Sigmoid colon (tissue), 7 donors: ENCODE results near the gene ZNF195. TPM values are rescaled to one million over a fixed set of nuclear protein-coding genes. Genes with fewer than 3 reads are reported as not detected.
"Not testable (repeated sequence)": the region's sequence is repeated elsewhere in the genome, so short reads cannot be mapped to it uniquely, and the experiment has no call there.

Experiments used
- DNase-seq: peaks from one replicate; pipeline ENCODE4 v3.0.0-alpha.2; 2019
- H3K27ac ChIP-seq, 4 donors: fragments of 200-600 bp; sonication (generic); one replicate each; pipeline ENCODE4 v1.5.1; 2016 to 2019; ENCODE audit warnings: mild to moderate bottlenecking in 1 of 4
- H3K27me3 ChIP-seq, 3 donors: fragments of 200-600 bp; sonication (generic); one replicate each; pipeline ENCODE4 v1.5.1; 2019; ENCODE audit warnings: mild to moderate bottlenecking in 1 of 3
- H3K36me3 ChIP-seq, 4 donors: fragments of 200-600 bp; sonication (generic); one replicate each; pipeline ENCODE4 v1.5.1; 2016 to 2019
- H3K4me1 ChIP-seq, 4 donors: fragments of 200-600 bp; sonication (generic); one replicate each; pipeline ENCODE4 v1.5.1; 2017 to 2019
- H3K4me3 ChIP-seq, 4 donors: fragments of 200-600 bp; sonication (generic); one replicate each; pipeline ENCODE4 v1.5.1; 2017 to 2019; ENCODE audit warnings: mild to moderate bottlenecking in 2 of 4, moderate library complexity in 1 of 4
- H3K9me3 ChIP-seq, 4 donors: fragments of 200-600 bp in 3 of 4; sonication (generic) in 3 of 4; one replicate each; pipeline versions ENCODE4 v1.5.1 to v1.6.1; 2013 to 2019
- WGBS, 2 donors: extraction: QIAGEN DNeasy Blood & Tissue Kit; methylation state at CpG; one replicate each; pipeline ENCODE4 v1.1.7; 2013; 5-methylcytosine and 5-hydroxymethylcytosine counted together
- intact Hi-C: fragments of 100-400 bp; cut with DNase I; formaldehyde crosslinking; loops from one replicate; pipeline ENCODE4 v1.15.1; 2023
- polyA plus RNA-seq, 3 donors: library from polyadenylated mRNA; stranded (reverse); fragments of 200-250 nt; gene quantifications; one replicate each; pipeline ENCODE4 v1.2.3, GENCODE V29; 2013
- total RNA-seq, 4 donors: library from RNA; depleted of rRNA; stranded (reverse); fragments of >200 nt; gene quantifications; one replicate each; pipeline ENCODE4 v1.1.0, GENCODE V29; 2016
- donor health status: healthy with polysubstance abuse.
- donor health status: Bipolar disorder and iron deficiency.
- donor health status: healthy.

Gene ZNF195
- total and polyA plus RNA-seq, 7 donors, result 13.8 to 29.1 (median 16.2) TPM

DNA sequence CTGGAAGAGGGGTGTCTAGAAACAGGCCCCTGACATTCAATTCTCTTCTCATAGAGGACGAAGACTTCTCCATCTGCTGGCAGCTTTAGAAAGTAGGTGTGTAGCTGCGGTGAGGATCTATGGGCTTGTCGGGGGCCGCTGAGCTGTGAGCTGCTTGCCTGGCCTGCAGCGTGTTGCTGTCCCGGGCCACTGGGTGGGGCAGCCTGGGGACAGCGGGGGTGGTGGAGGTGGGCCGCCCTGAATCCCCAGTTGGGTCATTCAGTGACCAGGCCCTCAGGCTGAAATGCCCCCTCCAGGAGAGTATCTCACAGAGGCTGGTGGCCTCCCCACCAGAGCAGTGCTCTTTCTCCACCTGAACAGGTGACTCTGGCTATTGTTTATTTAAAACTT is 23.9 kb upstream of the ZNF195 start:
- not testable (repeated sequence) for H3K4me1 ChIP-seq, H3K4me3 ChIP-seq, H3K9me3 ChIP-seq, H3K27ac ChIP-seq, H3K27me3 ChIP-seq, H3K36me3 ChIP-seq, DNase-seq
- WGBS, 2 donors, result 95 to 96% methylated on average over 8 of the region's 8 CpGs
- intact Hi-C loops, result loop anchor here (10.0 kb wide), 1 partner anchor 58 kb away; no protein-coding TSS in a partner anchor

DNA sequence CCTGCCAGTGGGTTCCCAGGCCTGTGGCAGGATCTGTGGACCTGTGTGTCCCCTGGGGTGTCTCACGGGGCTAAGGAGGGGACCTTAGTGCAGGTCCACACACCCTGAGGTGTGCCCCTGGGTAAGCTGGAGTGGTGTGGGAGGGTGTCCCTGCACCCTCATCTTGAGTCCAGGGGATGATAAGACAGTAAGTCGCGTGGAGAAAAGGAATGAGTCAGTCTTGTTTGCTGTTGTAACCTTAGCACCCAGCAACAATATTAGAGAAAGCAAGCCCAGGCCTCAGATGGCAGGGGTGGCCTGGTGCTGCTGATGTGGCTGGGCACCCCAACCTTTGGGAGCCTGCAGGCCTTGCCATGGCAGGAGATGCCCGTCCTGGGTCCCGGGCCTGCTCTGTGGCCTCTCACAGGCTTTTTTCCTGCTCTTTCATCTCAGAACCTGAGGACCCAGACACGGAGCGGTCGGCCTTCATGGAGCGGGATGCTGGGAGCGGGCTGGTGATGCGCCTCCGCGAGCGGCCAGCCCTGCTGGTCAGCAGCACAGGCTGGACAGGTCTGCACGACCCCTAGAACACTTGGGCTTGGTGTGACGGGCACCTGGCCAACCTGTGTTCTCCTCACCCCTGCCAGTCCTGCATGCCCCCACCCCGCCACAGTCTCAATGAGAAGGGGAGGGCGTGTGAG is 23.4 kb upstream of the ZNF195 start:
- H3K27me3 ChIP-seq, H3K9me3 ChIP-seq, H3K36me3 ChIP-seq, H3K4me1 ChIP-seq, H3K4me3 ChIP-seq, DNase-seq, H3K27ac ChIP-seq: not testable (repeated sequence)
- intact Hi-C loops, result loop anchor here (10.0 kb wide), 1 partner anchor 58 kb away; no protein-coding TSS in a partner anchor
- WGBS, 2 donors, result 95 to 96% methylated on average over 18 of the region's 18 CpGs

DNA sequence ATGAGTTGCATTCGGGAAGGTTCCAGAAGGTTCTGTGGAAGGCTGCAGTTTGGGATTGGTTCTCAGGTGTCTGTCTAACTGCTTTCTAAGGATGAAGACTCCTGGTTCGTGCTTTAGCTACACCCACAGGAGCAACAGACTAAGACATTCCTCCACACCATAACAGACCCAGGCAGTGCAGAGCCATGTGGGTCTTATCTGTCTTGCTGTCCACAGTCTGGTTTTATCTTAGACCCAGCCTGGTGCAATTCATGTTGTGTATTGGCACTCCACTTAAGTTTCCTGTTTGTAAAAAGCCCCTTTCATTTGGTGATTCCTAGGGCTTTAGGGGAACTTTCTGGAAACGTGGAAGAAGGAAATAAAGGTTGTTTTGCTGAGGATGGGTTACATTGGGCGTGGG is 22.1 kb upstream of the ZNF195 start:
- H3K4me3 ChIP-seq, H3K27me3 ChIP-seq, H3K4me1 ChIP-seq, DNase-seq, H3K9me3 ChIP-seq, H3K36me3 ChIP-seq, H3K27ac ChIP-seq: not testable (repeated sequence)
- WGBS, 2 donors, result 80 to 84% methylated on average over 4 of the region's 4 CpGs
- intact Hi-C loops, result loop anchor here (10.0 kb wide), 1 partner anchor 56 kb away; no protein-coding TSS in a partner anchor

GRCh38 chr11:3398509-3398908 is 19.6 kb upstream of the ZNF195 start:
- H3K4me1 ChIP-seq, DNase-seq, intact Hi-C loops, H3K27ac ChIP-seq, H3K9me3 ChIP-seq, H3K36me3 ChIP-seq, H3K4me3 ChIP-seq, H3K27me3 ChIP-seq: not testable (repeated sequence)
- 84 to 86% methylated on average over 3 of the region's 3 CpGs for WGBS, 2 donors

GRCh38 chr11:3398106-3398505 is 19.2 kb upstream of the ZNF195 start:
- intact Hi-C loops, H3K27me3 ChIP-seq: not testable (repeated sequence)
- 84 to 86% methylated on average over 4 of the region's 4 CpGs for WGBS, 2 donors

GRCh38 chr11:3397210-3397609 is 18.3 kb upstream of the ZNF195 start:
- H3K36me3 ChIP-seq, H3K9me3 ChIP-seq, H3K27me3 ChIP-seq, H3K27ac ChIP-seq, intact Hi-C loops, H3K4me1 ChIP-seq, DNase-seq, H3K4me3 ChIP-seq: not testable (repeated sequence)
- WGBS, 2 donors, result 91 to 94% methylated on average over 23 of the region's 23 CpGs

More at GRCh38 chr11:3398106-3398505, 19.2 kb upstream of the ZNF195 start:
- not testable (repeated sequence) for H3K4me1 ChIP-seq, H3K9me3 ChIP-seq, H3K4me3 ChIP-seq, DNase-seq, H3K36me3 ChIP-seq, H3K27ac ChIP-seq

- DNase-seq, H3K27ac ChIP-seq, H3K27me3 ChIP-seq, H3K36me3 ChIP-seq, intact Hi-C loops, H3K9me3 ChIP-seq, H3K4me1 ChIP-seq, H3K4me3 ChIP-seq: not testable (repeated sequence)
- 87 to 88% methylated on average over 5 of the region's 5 CpGs for WGBS, 2 donors
Observed at GRCh38 chr11:3395468-3395867, 16.5 kb upstream of the ZNF195 start.

DNA sequence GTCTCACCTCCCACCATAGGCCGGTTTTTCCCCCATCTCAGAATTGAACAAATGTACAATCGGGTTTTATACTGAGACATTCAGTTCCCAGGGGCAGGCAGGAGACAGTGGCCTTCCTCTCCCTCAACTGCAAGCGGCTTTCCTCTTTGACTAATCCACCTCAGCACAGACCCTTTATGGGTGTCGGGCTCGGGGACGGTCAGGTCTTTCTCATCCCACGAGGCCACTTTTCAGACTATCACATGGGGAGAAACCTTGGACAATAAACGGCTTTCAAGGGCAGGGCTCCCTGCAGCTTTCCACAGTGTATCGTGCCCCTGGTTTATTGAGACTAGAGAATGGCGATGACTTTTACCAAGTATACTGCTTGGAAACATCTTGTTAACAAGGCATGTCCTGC is 16.0 kb upstream of the ZNF195 start:
- WGBS, 2 donors, result 80 to 85% methylated on average over 10 of the region's 10 CpGs
- DNase-seq, result not testable (repeated sequence)

DNA sequence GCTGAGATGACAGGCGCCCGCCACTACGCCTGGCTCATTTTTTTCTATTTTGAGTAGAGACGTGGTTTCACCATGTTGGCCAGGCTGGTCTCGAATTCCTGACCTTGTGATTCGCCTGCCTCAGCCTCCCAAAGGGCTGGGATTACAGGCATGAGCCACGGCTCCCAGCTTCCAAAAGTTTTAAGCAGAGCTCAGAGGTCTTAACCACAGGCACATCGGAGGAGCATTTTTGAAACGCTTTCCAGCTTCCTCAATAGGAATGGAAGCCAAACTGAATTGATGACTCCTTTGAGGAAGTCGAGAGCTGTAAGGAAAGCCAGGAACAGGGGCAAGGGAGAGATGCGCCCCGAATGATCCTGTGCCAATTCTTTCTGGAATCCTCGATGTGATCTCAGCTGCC is 14.5 kb upstream of the ZNF195 start:
- H3K4me3 ChIP-seq, DNase-seq, intact Hi-C loops, H3K27me3 ChIP-seq, H3K9me3 ChIP-seq, H3K4me1 ChIP-seq, H3K27ac ChIP-seq, H3K36me3 ChIP-seq: not testable (repeated sequence)
- 84 to 85% methylated on average over 13 of the region's 13 CpGs for WGBS, 2 donors

More for the DNA sequence above, 16.0 kb upstream of the ZNF195 start:
- H3K9me3 ChIP-seq, H3K36me3 ChIP-seq, intact Hi-C loops, H3K27me3 ChIP-seq, H3K4me3 ChIP-seq, H3K4me1 ChIP-seq, H3K27ac ChIP-seq: not testable (repeated sequence)
